Stimulated activated naive CD8-positive, alpha-beta T cell treated with anti-CD3 and anti-CD28 coated beads, Interleukin-15, Interleukin-2, amounts not matched to agents 100 U/mL and 50 U/mL, for 24 hours (primary cell): ENCODE measurements around the gene UBAP1L.
"Not testable (repeated sequence)": the region's sequence is repeated elsewhere in the genome, so short reads cannot be mapped to it uniquely, and the experiment has no call there.

ENCODE experiments used
- ATAC-seq: fragments of 150-1000 bp; cut with Tn5 transposase; one replicate; pipeline ENCODE4 v1.10.0; 2021
- DNase-seq: peaks from one replicate; pipeline ENCODE4 v3.0.0; 2021

UBAP1L gene

DNA sequence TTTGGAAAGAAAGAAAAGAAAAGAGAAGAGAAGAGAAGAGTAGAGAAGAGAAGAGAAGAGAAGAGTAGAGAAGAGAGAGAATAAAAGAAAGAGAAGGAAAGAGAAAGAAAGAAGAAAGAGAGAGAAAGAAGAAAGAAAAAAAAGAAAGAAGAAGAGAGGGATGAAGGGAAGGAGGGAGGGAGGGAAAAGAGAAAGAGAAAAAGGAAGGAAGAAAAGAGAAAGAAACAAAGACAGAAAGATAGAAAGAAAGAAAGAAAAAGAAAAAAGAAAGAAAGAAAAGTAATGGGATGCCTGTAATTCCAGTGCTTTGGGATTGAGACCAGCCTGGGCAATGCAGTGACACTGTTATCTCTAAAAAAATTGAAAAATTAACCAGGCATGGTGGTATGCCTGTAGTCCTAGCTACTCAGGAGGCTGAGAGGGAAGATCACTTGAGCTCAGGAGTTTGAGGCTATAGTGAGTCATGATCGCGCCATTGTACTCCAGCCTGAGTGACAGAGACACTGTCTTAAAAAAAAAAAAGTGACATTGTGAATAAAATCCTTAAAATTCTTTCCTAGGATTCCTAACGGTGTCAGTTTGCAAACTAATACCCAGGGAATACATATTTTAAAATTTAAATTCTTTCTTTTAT lies 48.9 kb downstream of the UBAP1L start:
- DNase-seq (no peak), ATAC-seq (no peak)

DNA sequence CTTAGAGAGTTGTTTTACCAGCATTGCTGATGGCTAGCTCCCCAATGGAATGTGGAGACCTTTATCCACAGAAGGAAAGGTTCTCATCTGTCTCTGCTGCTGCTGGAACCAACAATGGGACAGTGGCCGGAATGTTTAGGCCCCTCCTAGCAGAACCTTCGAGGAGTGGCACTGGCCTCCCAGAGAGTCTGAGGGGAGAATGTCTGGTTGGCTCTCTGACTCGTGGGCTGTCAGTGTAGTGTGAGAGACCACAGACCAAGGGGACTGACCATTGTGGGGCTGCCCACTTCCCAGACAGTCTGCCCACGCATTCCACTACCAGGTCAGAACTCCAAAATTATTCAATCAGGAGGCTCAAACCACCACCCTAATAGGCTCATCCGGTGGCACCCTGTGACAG lies 52.3 kb downstream of the UBAP1L start:
- DNase-seq (no peak), ATAC-seq (no peak)

DNA sequence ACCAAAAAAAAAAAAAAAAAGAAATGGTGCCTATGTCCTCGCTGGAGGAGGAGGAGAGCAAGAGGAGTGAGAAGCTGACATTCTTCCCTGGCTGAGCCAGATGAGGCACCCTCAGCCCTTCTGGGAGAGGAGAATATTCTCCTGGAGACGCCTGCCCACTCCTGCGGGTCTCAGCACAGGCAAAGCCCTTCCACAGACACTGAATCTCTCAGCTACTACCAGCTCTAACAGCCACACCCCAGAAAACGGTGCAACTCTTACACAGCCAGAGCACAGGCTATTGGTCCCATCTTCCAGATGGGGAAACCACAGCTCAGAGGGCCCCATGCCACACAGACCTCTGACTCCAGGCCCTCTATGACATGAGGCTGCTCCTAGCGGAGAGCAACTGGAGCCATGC lies 52.9 kb downstream of the UBAP1L start:
- ATAC-seq (no peak), DNase-seq (no peak)

DNA sequence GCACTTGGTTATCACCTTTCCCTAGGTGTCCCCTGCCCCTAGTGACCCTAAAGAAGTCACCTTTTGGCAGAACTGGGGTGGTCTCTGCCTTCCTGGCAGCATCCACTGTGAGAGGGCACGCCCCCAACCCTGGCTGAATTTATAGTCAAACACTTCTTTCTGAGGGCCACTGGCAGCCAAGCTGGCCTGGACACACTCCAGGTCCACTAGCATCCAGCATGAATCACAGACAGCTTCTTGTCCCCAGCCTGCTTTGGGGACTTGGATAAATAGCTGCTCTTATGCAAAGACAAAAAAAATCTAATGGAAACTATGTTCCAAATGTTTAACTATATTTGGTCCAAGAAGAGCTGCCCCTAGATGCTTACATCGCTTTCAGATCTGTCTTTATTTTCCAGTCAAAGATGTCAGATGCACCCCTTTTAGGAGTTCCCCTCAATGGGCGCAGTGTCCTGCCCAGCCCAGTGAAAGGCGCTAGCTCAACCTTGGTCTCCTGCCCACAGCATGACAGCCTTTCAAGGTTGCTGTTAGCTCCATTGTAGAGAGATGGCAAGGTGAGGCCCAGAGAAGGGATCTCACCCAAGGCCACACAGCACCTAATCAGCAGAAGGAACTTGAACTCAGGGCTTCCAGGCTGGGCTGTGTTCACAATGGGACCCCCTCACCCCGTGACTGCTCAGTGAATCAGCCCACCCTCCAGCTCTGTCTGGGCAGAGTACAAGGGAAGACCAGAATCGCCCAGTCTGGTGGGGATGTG lies 54.2 kb downstream of the UBAP1L start:
- DNase-seq (no peak), ATAC-seq (no peak)

DNA sequence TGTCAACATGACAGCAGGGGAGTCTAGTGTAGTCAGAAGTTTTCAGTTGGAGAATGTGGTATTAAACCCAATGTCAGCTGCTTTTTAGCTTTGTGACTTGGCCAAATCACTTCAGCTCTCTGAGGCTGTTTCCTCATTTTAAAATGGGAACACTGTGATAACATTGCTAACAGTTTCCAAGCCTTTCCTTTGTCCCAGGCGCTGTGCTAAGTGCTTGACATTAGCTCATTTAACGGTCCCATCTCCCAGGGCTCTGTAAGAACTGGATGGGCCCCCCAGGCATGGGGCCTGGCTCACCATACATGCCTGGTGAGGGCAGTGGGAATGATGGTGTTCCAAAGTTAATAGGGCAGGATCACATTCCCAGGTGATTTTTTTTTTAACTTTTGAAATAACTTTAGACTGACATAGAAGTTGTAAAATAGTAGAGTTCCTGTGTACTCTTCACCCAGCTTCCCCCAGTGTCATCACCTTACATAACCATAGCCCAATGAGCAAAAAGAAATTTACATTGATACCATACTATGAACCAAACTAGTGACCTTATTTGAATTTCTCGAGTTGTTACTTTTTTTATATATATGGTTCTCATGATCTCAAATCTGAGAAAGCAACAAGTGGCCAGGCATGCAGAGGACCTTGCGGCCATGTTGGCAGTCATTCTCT lies 54.9 kb downstream of the UBAP1L start:
- DNase-seq: no peak
- ATAC-seq: no peak

DNA sequence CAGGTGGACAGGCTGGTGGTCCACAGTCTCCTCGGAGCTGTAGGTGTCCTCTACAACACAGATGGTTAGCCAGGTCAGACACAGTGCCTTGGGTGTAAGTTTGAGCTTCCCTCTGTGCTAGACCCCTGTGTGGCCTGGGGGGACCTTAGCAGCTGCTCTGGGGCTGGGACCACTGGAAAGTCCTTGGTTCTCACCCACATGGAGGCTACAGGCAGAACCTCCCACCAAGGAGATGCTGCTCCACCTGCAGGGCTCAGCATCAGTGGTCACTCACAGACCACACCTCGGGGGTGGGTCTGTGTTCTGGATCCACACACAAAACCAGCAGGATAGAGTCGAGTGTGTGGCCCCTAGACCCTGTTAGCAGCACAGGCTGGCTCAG lies 55.6 kb downstream of the UBAP1L start:
- no peak for DNase-seq
- no peak for ATAC-seq

DNA sequence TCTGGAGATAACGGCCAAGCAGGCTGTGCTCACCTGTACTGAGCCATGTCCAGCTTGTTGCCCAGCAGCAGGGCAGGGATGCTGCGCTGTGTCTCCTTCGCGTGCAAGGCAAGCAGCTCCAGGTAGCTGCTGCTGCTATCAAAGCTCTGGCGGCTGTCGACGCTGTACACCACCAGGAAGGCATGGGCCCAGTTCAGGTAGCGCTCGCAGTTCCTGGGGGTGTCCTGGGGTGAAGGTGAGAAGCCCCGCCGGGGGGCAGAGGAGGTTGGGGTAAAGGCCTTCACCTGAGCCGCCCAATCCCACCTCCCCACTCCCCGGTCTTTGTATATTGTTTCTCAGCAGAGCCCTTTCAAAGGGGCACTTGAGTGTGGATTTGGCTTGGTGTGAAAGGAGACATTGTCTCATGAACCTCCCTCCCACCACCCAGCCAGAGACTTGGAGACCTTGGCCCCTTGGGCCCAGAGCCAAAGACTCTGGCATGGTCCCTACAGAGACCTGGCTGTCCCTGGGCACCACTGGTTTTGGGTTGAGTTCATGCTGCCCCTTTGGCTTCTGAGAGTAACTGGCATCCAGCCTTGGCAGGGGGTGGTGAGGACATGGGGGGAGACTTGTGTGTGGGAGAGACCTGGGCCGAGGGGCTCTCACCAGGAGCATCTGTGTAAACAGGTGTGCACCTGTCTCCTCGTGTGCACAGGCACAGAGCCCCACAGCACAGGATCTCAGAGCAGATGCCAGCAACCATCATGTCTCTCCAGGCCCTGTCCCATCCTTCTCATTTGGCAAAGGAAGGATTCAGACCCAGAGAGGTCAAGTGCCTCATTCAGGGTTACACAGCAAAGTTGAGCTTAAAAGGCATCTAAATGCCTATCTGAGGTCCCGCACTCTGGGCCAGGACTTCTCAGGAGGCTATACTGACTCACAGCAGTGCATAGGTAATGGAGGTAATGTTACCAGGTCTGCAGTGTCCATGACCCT lies 56.3 kb downstream of the UBAP1L start:
- ATAC-seq (no peak), DNase-seq (no peak)

DNA sequence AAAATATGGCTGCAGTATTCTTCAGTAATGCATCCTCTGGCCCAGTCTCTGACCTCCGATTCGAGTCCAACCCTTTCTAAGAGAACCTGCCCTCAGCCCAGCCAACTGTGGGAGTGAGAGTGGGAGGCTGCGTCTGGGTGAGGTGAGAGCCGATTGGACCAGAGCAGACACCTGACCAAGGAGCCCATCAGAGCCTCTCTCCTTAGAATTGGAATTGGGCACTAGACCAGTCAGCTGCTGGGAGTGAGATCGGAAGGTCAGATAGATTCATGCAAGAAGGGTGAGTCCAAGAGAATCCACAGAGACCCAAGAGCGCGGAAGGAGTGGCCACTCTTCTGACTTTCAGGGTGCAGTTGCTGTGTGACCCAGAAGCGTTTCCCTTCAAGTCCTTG lies 57.5 kb downstream of the UBAP1L start:
- ATAC-seq: no peak

DNA sequence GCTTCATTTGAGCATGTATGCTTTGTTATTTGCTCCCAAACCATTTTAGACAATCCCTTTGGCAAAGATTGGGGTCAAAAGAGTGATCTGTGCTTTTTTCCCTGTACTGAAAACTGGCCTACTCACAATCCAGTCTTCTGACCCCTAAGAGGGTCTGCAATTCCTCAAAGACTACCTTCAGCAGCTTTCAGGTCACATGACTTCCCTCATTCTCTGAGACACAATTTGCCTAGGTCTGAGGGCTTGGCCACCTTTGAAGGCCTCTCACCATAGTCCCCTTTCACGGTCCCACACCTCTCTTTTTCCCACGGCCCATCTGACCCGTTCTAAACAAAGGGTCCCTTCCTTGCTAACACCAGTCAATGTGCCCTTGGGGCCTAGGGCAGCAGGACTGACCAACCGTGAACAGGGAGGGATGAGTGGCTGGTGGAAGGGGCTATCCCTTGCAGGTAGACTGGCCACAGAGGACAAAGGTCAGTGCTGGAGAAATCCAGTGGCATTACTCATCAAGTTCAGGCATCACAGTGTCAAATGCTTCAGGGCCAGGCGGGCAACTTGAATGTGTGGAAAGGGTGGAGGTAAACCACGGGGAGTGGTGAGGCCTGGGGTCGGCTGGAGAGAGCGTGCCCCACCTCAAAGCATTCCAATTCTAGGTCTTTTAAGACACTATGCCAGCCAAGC lies 58.0 kb downstream of the UBAP1L start:
- DNase-seq (no peak), ATAC-seq (no peak)

More for the DNA sequence above, 57.5 kb downstream of the UBAP1L start:
- DNase-seq: no peak

DNA sequence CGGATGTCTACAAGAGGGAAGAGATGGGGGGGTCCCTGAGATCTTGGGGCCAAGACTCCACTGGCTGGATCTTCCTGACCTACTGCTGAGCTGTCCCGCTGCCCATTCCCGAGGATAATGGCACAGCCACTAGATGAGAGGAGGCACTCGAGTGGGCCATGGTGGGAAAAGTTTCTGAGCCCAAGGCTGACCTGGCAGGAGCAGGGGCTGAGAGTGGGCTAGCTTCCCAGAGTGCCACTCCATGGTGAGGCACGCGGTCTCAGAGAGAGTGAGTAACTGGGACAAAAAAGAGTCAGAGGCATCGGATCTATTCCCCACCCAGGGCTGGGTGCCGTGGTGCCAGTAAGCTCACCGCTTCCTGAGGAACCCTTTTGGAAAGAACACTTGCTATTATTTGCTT lies 58.9 kb downstream of the UBAP1L start:
- DNase-seq: no peak
- ATAC-seq: no peak

DNA sequence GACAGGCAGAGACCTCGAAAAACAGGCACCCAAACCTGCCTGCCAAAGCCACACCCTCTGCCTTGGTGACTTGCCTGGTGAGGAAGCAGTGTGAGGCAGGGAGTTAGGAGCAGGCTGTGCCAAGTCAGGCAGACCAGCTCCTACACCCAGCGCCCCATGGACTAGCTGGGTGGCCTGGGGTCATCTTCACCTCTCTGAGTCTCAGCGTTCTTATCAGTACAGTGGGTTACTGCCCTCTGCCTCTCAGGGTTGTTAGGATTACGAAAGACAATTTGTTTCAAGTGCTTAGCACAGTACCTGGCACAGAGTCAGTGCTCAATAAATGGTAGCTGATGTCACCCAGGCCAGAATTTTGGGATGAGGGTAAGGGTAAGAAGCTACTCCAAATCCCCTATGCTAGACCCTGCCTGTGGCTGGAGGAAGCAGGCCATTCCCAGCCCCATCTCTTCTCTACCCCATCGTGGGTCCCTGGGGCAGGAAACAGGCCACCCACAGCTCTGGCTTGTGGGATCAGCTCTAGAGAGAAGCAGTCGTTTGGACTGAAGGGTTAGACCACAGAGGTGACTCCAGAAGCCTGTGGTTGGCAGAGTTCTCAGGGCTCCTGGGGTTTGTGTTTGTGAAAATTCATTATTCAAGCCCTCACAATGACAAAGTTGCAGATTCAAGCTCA lies 59.7 kb downstream of the UBAP1L start:
- no peak for ATAC-seq
- DNase-seq: no peak

DNA sequence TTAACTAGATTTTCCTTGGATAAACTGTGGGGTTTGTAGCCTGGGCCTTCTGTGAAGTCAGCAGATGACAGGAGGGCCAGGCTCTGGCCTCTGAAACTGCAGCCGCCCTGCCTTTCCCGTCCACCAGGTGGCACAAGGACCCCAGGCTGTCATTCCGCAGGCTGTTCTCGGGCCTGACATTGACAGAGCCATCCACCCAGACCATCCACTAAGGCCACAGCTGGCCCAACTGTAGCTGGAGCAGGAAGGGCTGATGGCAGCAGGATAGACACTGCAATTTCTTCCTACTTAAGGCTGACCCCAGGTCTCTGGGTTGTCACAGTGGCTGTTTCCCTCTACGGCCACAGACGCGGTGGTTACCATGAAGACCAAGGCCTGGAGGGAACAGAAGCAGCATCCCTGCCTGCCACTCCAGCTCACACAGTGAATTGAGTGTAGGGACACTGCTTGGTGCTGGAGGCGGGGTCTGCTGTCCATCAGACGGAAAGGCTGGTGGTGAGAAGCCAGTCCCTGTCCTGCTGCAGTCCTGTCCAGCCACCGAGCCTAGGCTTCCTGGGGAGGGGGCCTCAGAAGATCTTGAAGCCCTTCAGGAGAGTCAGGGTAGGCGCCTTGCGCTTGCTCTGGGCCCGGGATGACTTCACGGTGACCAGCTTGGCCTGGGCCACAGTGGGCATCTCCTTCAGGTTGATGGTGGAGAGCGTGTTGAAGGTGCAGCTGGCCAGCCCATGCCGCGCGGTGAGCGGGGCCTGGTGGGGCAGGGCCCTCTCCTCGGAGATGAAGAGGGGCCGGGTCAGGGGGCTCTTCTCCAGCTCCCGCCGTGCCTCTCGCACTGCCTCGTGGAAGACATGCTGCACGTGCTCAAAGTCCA lies 60.4 kb downstream of the UBAP1L start:
- DNase-seq (peak; percentile 73), ATAC-seq (peak; percentile 32)

DNA sequence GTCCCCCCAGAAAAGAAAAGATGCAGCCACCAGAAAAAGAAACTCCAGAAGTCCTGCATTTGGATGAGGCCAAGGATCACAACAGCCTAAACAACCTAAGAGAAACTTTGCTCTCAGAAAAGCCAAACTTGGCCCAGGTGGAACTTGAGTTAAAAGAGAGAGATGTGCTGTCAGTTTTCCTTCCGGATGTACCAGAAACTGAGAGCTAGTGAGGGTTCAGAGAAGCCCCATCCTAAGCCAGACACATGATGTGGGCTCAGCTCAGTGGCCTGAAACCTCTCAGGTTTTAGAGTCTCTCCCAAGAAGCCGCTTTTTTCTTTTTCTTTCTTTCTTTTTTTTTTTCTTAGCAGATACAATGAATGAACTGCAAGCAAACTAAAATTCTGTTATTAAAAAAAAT lies 62.0 kb downstream of the UBAP1L start:
- no peak for ATAC-seq
- no peak for DNase-seq

DNA sequence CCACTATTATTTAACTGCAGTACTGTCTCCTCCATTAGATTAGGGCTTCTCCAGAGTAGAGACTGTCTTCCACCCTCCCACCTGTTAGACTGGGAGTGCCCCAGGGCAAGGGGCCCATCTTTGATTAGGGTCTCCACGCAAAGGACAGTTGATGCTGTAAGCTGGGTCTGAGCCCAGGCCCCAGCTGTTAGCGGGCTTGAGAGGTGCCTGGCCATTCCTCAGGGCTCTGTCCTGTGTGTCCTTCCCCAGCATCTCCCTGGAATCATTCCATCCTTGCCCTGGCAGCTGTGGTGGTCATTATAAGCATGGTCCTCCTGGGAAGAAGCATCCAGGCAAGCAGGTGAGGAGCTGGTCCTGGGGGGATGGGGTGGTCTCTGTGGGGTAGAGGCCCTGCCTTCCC lies 63.7 kb downstream of the UBAP1L start:
- ATAC-seq: no peak
- DNase-seq: no peak

DNA sequence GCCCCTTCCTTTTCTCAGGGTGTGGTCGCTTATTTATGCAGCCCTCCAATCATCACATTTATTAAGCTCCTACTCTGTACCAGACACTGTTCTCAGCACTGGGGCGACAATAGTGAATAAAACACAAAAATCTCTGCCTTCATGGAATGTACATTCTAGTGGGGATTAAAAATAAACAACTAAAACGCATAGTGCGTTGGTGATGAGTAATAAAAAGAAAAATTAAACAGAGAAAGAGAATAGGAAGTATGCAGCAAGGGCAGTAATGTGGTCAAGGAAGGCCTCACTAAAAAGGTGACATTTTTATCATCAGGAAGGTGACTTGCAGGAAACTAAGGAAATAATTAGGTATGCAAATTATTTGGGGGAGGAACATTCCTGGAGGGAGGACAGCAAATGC lies 64.7 kb downstream of the UBAP1L start:
- no peak for DNase-seq
- no peak for ATAC-seq

DNA sequence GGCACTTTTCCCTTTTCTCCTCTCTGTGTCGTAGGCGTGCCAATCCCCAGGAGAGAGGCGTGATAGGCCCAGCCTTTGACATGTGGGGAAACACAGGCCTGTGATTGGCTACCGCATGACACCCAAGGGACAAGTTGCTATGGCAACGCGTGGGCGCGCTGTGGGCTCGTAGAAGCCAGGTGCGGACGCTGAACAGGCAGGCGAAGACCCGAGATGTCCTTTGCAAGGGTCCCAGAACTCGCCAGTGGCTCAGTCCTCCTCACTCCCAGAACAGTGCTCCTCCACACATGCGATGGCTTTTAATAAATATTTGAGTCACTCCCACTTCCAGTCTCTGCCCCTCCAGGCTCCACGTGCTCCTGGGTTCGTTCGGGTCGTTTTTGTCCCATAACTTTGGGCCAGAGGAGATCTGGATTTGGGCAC lies 65.6 kb downstream of the UBAP1L start:
- peak; percentile 91 for DNase-seq

DNA sequence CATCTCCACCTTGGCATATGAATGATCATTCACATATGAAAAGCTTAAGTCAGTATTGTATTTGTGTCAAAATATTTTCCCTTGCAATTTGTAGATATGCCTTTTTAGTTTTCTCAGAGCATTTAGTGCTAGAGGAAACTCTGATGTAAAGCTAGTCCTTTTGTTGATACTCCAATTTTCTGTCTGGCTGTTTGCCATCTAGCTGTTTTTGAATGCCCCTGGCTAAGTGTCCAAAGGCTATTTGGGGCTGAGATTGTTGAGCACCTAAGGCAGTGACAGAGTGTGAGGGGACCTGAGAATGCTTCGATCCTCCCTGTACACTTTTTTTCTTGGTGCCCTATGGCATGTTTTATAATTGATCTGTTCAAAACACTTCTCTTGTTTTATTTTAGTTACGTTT lies 66.8 kb downstream of the UBAP1L start:
- ATAC-seq: no peak
- no peak for DNase-seq

More for the DNA sequence above, 65.6 kb downstream of the UBAP1L start:
- ATAC-seq: peak; percentile 92

DNA sequence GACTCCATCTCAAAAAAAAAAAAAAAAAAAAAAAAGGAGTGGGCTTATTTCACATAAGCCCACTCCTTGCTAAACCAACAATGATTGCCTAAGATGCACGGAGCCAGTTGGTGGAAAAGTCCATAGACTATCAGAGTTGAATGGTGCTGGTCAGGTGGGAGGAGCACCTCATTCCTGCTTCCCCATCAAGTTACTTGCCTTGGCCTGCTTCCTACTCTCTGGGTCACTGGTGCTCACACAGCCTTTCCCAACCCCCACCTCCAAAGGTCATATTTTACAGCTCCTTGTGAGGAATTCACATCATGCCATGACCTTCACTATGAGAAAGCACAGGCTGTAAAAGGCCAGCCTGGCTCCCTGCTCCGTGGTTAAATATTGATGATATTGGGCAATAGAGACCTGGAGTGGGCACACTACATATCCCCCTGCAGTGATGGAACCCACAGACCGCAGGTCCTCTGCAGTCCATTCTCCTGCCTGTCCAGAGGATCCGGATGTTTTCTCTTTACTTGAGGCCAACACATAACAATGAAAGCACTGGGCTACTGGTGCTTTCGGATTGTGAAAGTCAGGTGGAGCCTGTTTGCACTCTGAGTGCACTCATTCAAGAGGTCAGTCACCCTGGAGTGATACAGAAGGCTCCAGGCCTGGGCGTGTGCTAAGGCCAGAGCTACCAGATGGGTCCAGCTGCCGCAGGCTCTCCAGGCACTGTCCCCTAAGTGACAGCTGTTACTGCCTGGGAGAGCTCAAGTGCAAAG lies 70.1 kb downstream of the UBAP1L start, which contains the start of gene SLC51B:
SLC51B (plus strand) TSS at position 664 of the 758 bp plus-strand sequence. CDS start 4,618 bp downstream, outside the sequence.
- DNase-seq (no peak), ATAC-seq (no peak)

DNA sequence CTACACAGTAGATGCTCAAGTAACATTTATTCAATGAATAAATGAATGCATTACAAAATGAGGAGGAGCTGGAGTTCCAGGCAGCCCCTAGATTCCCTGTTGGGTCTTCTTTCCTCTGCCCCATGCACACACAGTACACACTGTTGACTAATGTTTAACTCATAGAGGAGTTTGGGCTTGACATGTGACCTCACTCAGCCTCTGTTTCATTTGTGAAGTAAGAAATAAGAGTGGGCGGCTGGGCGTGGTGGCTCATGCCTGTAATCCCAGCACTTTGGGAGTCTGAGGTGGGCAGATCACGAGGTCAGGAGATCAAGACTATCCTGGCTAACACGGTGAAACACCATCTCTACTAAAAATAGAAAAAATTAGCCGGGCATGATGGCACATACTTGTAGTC lies 70.8 kb downstream of the UBAP1L start:
- DNase-seq: not testable (repeated sequence)

More for the DNA sequence above, 70.8 kb downstream of the UBAP1L start:
- peak; percentile 75 for ATAC-seq
